IPS-15b (cell line): ENCODE measurements around the gene SUSD2.
"Not testable (repeated sequence)": the region's sequence is repeated elsewhere in the genome, so short reads cannot be mapped to it uniquely, and the experiment has no call there.

ENCODE experiments used
- H3K27me3 ChIP-seq: one replicate; pipeline ENCODE4 v1.6.1; 2013; ENCODE audit warnings: low read length; ENCODE audit not compliant: control insufficient read depth, insufficient read depth
- H3K36me3 ChIP-seq: one replicate; pipeline ENCODE4 v1.6.1; 2013; ENCODE audit warnings: low read length; ENCODE audit not compliant: control insufficient read depth, insufficient read depth
- H3K4me1 ChIP-seq: one replicate; pipeline ENCODE4 v1.6.1; 2013; ENCODE audit warnings: mild to moderate bottlenecking, low read length; ENCODE audit not compliant: control insufficient read depth, insufficient read depth
- H3K4me3 ChIP-seq: one replicate; pipeline ENCODE4 v1.5.1; 2013; ENCODE audit warnings: low read depth, low read length
- H3K9ac ChIP-seq: one replicate; pipeline ENCODE4 v1.6.1; 2013; ENCODE audit warnings: low read depth, mild to moderate bottlenecking, low read length
- H3K9me3 ChIP-seq: one replicate; pipeline ENCODE4 v1.6.1; 2013; ENCODE audit warnings: mild to moderate bottlenecking, low read length; ENCODE audit not compliant: control insufficient read depth, insufficient read depth

The SUSD2 gene

GRCh38 chr22:24200619-24201212 lies 19.4 kb downstream of the SUSD2 start:
- Histone ChIP-seq H3K9me3 (no peaks in the 10 kb centered on the region), H3K4me3 (no peak overlapping the region), H3K9ac (no peak overlapping the region), H3K27me3 (no peaks in the 10 kb centered on the region), H3K4me1 (no peaks in the 10 kb centered on the region), H3K36me3 (no peaks in the 10 kb centered on the region)

- H3K9ac ChIP-seq = no peak overlapping the region
- no peak overlapping the region for H3K4me3 ChIP-seq
- no peaks in the 10 kb centered on the region for H3K27me3 ChIP-seq
- no peaks in the 10 kb centered on the region for H3K4me1 ChIP-seq
- H3K36me3 ChIP-seq = no peaks in the 10 kb centered on the region
- H3K9me3 ChIP-seq = no peaks in the 10 kb centered on the region
Measured at GRCh38 chr22:24201681-24202614, 20.7 kb downstream of the SUSD2 start.

- not testable (repeated sequence) for H3K9ac ChIP-seq, H3K36me3 ChIP-seq, H3K9me3 ChIP-seq, H3K27me3 ChIP-seq, H3K4me1 ChIP-seq, H3K4me3 ChIP-seq
Measured at GRCh38 chr22:24203856-24204255, 22.6 kb downstream of the SUSD2 start.

- Histone ChIP-seq H3K36me3 (no peaks in the 10 kb centered on the region), H3K4me1 (peaks cover 4% of the 10 kb centered on the region), H3K4me3 (no peak overlapping the region), H3K9ac (no peak overlapping the region), H3K27me3 (no peaks in the 10 kb centered on the region), H3K9me3 (no peaks in the 10 kb centered on the region)
Measured at GRCh38 chr22:24205438-24206195, 24.3 kb downstream of the SUSD2 start.

- H3K27me3 ChIP-seq, H3K9ac ChIP-seq, H3K9me3 ChIP-seq, H3K4me3 ChIP-seq, H3K36me3 ChIP-seq, H3K4me1 ChIP-seq: not testable (repeated sequence)
Measured at GRCh38 chr22:24206460-24207263, 25.4 kb downstream of the SUSD2 start.

- peaks cover 4% of the 10 kb centered on the region for H3K4me1 ChIP-seq
- H3K9ac ChIP-seq = no peak overlapping the region
Measured at GRCh38 chr22:24207264-24208011, 26.2 kb downstream of the SUSD2 start.

GRCh38 chr22:24208012-24208749 lies 26.9 kb downstream of the SUSD2 start:
- Histone ChIP-seq H3K36me3 (no peaks in the 10 kb centered on the region), H3K4me1 (peaks cover 4% of the 10 kb centered on the region), H3K4me3 (no peak overlapping the region), H3K9ac (no peak overlapping the region), H3K9me3 (no peaks in the 10 kb centered on the region), H3K27me3 (no peaks in the 10 kb centered on the region)

More at GRCh38 chr22:24207264-24208011, 26.2 kb downstream of the SUSD2 start:
- Histone ChIP-seq H3K9me3 (no peaks in the 10 kb centered on the region), H3K4me3 (no peak overlapping the region), H3K27me3 (no peaks in the 10 kb centered on the region), H3K36me3 (no peaks in the 10 kb centered on the region)

- no peak overlapping the region for H3K4me3 ChIP-seq
- no peaks in the 10 kb centered on the region for H3K36me3 ChIP-seq
- no peaks in the 10 kb centered on the region for H3K9me3 ChIP-seq
- peaks cover 4% of the 10 kb centered on the region for H3K4me1 ChIP-seq
- H3K27me3 ChIP-seq = no peaks in the 10 kb centered on the region
- H3K9ac ChIP-seq = no peak overlapping the region
Measured at GRCh38 chr22:24209016-24209415, 27.7 kb downstream of the SUSD2 start.

GRCh38 chr22:24209687-24210086 lies 28.4 kb downstream of the SUSD2 start:
- H3K27me3 ChIP-seq = no peaks in the 10 kb centered on the region

GRCh38 chr22:24210409-24210808 lies 29.1 kb downstream of the SUSD2 start:
- H3K4me3 ChIP-seq, H3K4me1 ChIP-seq, H3K9ac ChIP-seq, H3K9me3 ChIP-seq, H3K27me3 ChIP-seq, H3K36me3 ChIP-seq: not testable (repeated sequence)

More at GRCh38 chr22:24209687-24210086, 28.4 kb downstream of the SUSD2 start:
- Histone ChIP-seq H3K4me1 (peaks cover 6% of the 10 kb centered on the region), H3K4me3 (no peak overlapping the region), H3K9ac (no peak overlapping the region), H3K9me3 (no peaks in the 10 kb centered on the region), H3K36me3 (no peaks in the 10 kb centered on the region)
